Spleen (tissue), 7 donors: ENCODE results near the gene STX12.

Source experiments
- CTCF ChIP-seq, 11 experiments: fragments of 200-600 bp in 7 of 11; fragments of 450-650 bp in 4 of 11; sonication (generic) in 4 of 11; IDR thresholded peaks in 8 of 11; conservative IDR thresholded peaks in 3 of 11; 1 replicate in 7 of 11; 2 replicates in 4 of 11; pipeline versions ENCODE4 v1.4.0 to v1.8.0; 2016 to 2021; ENCODE audit warnings: antibody characterized with exemption in 11 of 11, inconsistent platforms in 4 of 11, mild to moderate bottlenecking in 1 of 11
- POLR2A ChIP-seq, 3 donors: fragments of 450-650 bp; IDR thresholded peaks; one replicate each; pipeline ENCODE4 v1.5.1; 2017; ENCODE audit warnings: antibody characterized with exemption in 3 of 3, mild to moderate bottlenecking in 1 of 3
- POLR2AphosphoS5 ChIP-seq, 3 donors: sonication (generic); formaldehyde crosslinking; IDR thresholded peaks; one replicate each; pipeline ENCODE4 v1.5.1; 2017; ENCODE audit warnings: antibody characterized with exemption in 3 of 3
- donor health status: DM: no; HTN: no; CAD: no; lungs with moderate emphysema.
- donor health status: DM: no; HTN: no; CAD: no.
- donor health status: DM: no; HTN: no; CAD: no.

- TF ChIP-seq CTCF (IDR thresholded peaks at IDR 0.05 in 8 of 11, conservative IDR thresholded peaks at IDR 0.05 in 3 of 11) (no peak), POLR2A (IDR thresholded peaks at IDR 0.05) (no peak), POLR2AphosphoS5 (IDR thresholded peaks at IDR 0.05) (no peak)
Observed at GRCh38 chr1:27862004-27862403, 89.0 kb downstream of the STX12 start.
